ENCODE data around the gene SLC2A9. TPM values are rescaled to one million over a fixed set of nuclear protein-coding genes. Genes with fewer than 3 reads are reported as not detected.
"Not testable (repeated sequence)": the region's sequence is repeated elsewhere in the genome, so short reads cannot be mapped to it uniquely, and the experiment has no call there.

The SLC2A9 gene
- total RNA-seq, 3 donors from 2014 or later, result 6.2 to 10.7 (median 9.5) TPM

GRCh38 chr4:9812501-9813340, 208.6 kb downstream of the SLC2A9 start:
- TF ChIP-seq CTCF (IDR thresholded peaks at IDR 0.05) (no peak), POLR2A (IDR thresholded peaks at IDR 0.05) (no peak)
- H3K9me3 ChIP-seq, result no peaks in the 10 kb centered on the region

DNA sequence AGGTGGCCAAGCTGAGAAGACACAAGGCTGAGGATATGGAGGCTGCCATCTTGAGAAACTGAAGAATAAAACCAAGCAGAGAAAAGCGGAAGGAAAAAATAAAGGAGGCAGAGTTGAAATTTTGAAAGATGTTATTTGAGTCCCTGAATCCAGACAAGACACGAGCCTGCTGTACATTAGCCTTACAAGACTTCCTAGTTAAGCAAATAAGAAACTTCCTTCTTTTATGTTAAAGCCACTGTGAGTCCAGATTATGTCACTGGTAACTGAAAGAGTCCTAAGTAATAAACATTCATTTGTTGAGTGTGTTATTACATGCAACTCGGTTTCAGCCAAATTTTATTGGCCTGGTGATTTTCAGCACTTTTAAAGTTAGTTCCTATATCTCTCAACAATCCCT, 209.5 kb downstream of the SLC2A9 start:
- H3K4me1 ChIP-seq, result no peaks in the 10 kb centered on the region
- no peak overlapping the region for H3K4me3 ChIP-seq
- no peak overlapping the region for H3K27ac ChIP-seq
- DNase-seq (ENCODE audit: low spot score in 2 of 2), result no peak
- H3K9me3 ChIP-seq, result no peaks in the 10 kb centered on the region
- no peaks in the 10 kb centered on the region for H3K27me3 ChIP-seq
- intact Hi-C loops (cut with DNase I; ENCODE audit: low total_unique reads), result no loop called here
- no peaks in the 10 kb centered on the region for H3K36me3 ChIP-seq
- no peak for TF ChIP-seq POLR2A (IDR thresholded peaks at IDR 0.05)
- TF ChIP-seq POLR2AphosphoS5 (IDR thresholded peaks at IDR 0.05), result no peak
- TF ChIP-seq CTCF (IDR thresholded peaks at IDR 0.05), result no peak

More at GRCh38 chr4:9812501-9813340, 208.6 kb downstream of the SLC2A9 start:
- Histone ChIP-seq H3K36me3 (no peaks in the 10 kb centered on the region), H3K27me3 (no peaks in the 10 kb centered on the region), H3K4me1 (no peaks in the 10 kb centered on the region), H3K4me3 (no peak overlapping the region), H3K27ac (no peak overlapping the region)
- intact Hi-C loops (cut with DNase I; ENCODE audit: low total_unique reads), result no loop called here
- no peak for DNase-seq (ENCODE audit: low spot score in 2 of 2)

- no peaks in the 10 kb centered on the region for H3K36me3 ChIP-seq
- no peak for TF ChIP-seq POLR2A (IDR thresholded peaks at IDR 0.05)
- TF ChIP-seq POLR2AphosphoS5 (IDR thresholded peaks at IDR 0.05), result no peak
- TF ChIP-seq CTCF (IDR thresholded peaks at IDR 0.05), result no peak
- intact Hi-C loops (cut with DNase I; ENCODE audit: low total_unique reads), result no loop called here
- no peak overlapping the region for H3K27ac ChIP-seq
- no peak for DNase-seq (ENCODE audit: low spot score in 2 of 2)
- no peaks in the 10 kb centered on the region for H3K4me1 ChIP-seq
- no peak overlapping the region for H3K4me3 ChIP-seq
- H3K27me3 ChIP-seq, result no peaks in the 10 kb centered on the region
- no peaks in the 10 kb centered on the region for H3K9me3 ChIP-seq
Measured at GRCh38 chr4:9808077-9808476, 213.2 kb downstream of the SLC2A9 start.

- H3K27ac ChIP-seq, result no peak overlapping the region
- intact Hi-C loops (cut with DNase I; ENCODE audit: low total_unique reads), result no loop called here
- H3K27me3 ChIP-seq, result no peaks in the 10 kb centered on the region
- H3K36me3 ChIP-seq, result no peaks in the 10 kb centered on the region
- TF ChIP-seq POLR2AphosphoS5 (IDR thresholded peaks at IDR 0.05) (no peak), CTCF (IDR thresholded peaks at IDR 0.05) (no peak), POLR2A (IDR thresholded peaks at IDR 0.05) (no peak)
- DNase-seq (ENCODE audit: low spot score in 2 of 2), result no peak
- no peak overlapping the region for H3K4me3 ChIP-seq
- H3K9me3 ChIP-seq, result no peaks in the 10 kb centered on the region
- no peaks in the 10 kb centered on the region for H3K4me1 ChIP-seq
Measured at GRCh38 chr4:9804918-9805317, 216.4 kb downstream of the SLC2A9 start.

- no peak for DNase-seq (ENCODE audit: low spot score in 2 of 2)
- no peaks in the 10 kb centered on the region for H3K27me3 ChIP-seq
Measured at GRCh38 chr4:9800848-9801247, 220.4 kb downstream of the SLC2A9 start.

GRCh38 chr4:9796641-9797040, 224.7 kb downstream of the SLC2A9 start:
- H3K9me3 ChIP-seq; H3K27ac ChIP-seq; H3K4me3 ChIP-seq; DNase-seq (ENCODE audit: low spot score in 2 of 2); H3K36me3 ChIP-seq; H3K27me3 ChIP-seq; intact Hi-C loops (cut with DNase I; ENCODE audit: low total_unique reads); H3K4me1 ChIP-seq: not testable (repeated sequence)

More at GRCh38 chr4:9800848-9801247, 220.4 kb downstream of the SLC2A9 start:
- Histone ChIP-seq H3K4me3 (no peak overlapping the region), H3K4me1 (no peaks in the 10 kb centered on the region), H3K9me3 (no peaks in the 10 kb centered on the region), H3K36me3 (no peaks in the 10 kb centered on the region), H3K27ac (no peak overlapping the region)
- intact Hi-C loops (cut with DNase I; ENCODE audit: low total_unique reads), result no loop called here
- TF ChIP-seq POLR2A (IDR thresholded peaks at IDR 0.05), result no peak
- TF ChIP-seq CTCF (IDR thresholded peaks at IDR 0.05), result no peak
- no peak for TF ChIP-seq POLR2AphosphoS5 (IDR thresholded peaks at IDR 0.05)
